K562 (cell line): ENCODE measurements around the gene MCM6. TPM values are rescaled to one million over a fixed set of nuclear protein-coding genes. Genes with fewer than 3 reads are reported as not detected.

Experiments
- ILF3 ChIP-seq: fragments of 450-650 bp; IDR thresholded peaks from 2 replicates; pipeline ENCODE4 v1.6.1; 2018; ENCODE audit warnings: antibody characterized with exemption, mild to moderate bottlenecking, moderate library complexity, borderline replicate concordance
- NFIX ChIP-seq: fragments of 250-450 bp; sonication (Bioruptor Pico); IDR thresholded peaks from 2 replicates; pipeline ENCODE4 v1.4.0; 2020; ENCODE audit warnings: low read depth, mild to moderate bottlenecking, moderate library complexity
- PHF21A ChIP-seq: fragments of 450-650 bp; IDR thresholded peaks from 2 replicates; pipeline ENCODE4 v1.6.1; 2017; ENCODE audit warnings: low read depth, borderline replicate concordance
- POLR2B ChIP-seq: fragments of 450-650 bp; IDR thresholded peaks from 2 replicates; pipeline ENCODE4 v1.6.1; 2018; ENCODE audit warnings: low read depth; ENCODE audit not compliant: partially characterized antibody
- PPARD ChIP-seq: fragments of 250-450 bp; sonication (Bioruptor Pico); IDR thresholded peaks from 2 replicates; pipeline ENCODE4 v1.8.0; 2022; ENCODE audit warnings: inconsistent platforms, mild to moderate bottlenecking, moderate library complexity
- PYGO2 ChIP-seq: fragments of 450-650 bp; IDR thresholded peaks from 2 replicates; pipeline ENCODE4 v1.6.1; 2016; ENCODE audit warnings: mild to moderate bottlenecking, missing genetic modification characterization, moderate library complexity, missing compliant biosample characterization
- SIRT6 ChIP-seq: IDR thresholded peaks from one replicate; pipeline ENCODE4 v1.6.1; 2012; ENCODE audit warnings: low read depth, mild to moderate bottlenecking, control low read depth, inconsistent platforms, low read length, moderate library complexity
- SMAD4 ChIP-seq: fragments of 250-450 bp; sonication (Bioruptor Pico); conservative IDR thresholded peaks from 2 replicates; pipeline ENCODE4 v1.8.0; 2021; ENCODE audit warnings: inconsistent platforms, mild to moderate bottlenecking, moderate library complexity
- THRA ChIP-seq: fragments of 450-650 bp; IDR thresholded peaks from 2 replicates; pipeline ENCODE4 v1.6.1; 2017; ENCODE audit warnings: mild to moderate bottlenecking, moderate library complexity
- ZBTB26 ChIP-seq: fragments of 450-650 bp; formaldehyde crosslinking; IDR thresholded peaks from 2 replicates; pipeline ENCODE4 v1.4.0; 2022; ENCODE audit warnings: missing genetic modification characterization
- ZFPM2 ChIP-seq: fragments of 250-450 bp; sonication (Bioruptor Pico); IDR thresholded peaks from 2 replicates; pipeline ENCODE4 v1.5.1; 2022; ENCODE audit warnings: mild to moderate bottlenecking
- ZNF592 ChIP-seq: fragments of 450-650 bp; IDR thresholded peaks from 2 replicates; pipeline ENCODE4 v1.6.1; 2017; ENCODE audit warnings: antibody characterized with exemption, mild to moderate bottlenecking
- ZNF695 ChIP-seq: fragments of 450-650 bp; formaldehyde crosslinking; IDR thresholded peaks from 2 replicates; pipeline ENCODE4 v1.4.0; 2020; ENCODE audit warnings: mild to moderate bottlenecking, moderate library complexity
- ZNF76 ChIP-seq: fragments of 250-450 bp; sonication (Bioruptor Pico); IDR thresholded peaks from 2 replicates; pipeline ENCODE4 v1.4.0; 2020; ENCODE audit warnings: mild to moderate bottlenecking, moderate library complexity, borderline replicate concordance
- polyA plus RNA-seq, 8 experiments: library from polyadenylated mRNA; depleted of rRNA in 4 of 8; stranded (reverse) in 5 of 8; unstranded in 3 of 8; fragments of >200 nt; fragmentation: Nextera tagmentation in 2 of 8; fragmentation: Illumina TruSeq in 1 of 8; extraction: Ambion mirVana in 2 of 8; extraction: Trizol in 1 of 8; gene quantifications; 2 replicates each; pipeline versions ENCODE4 v1.2.1 to v1.2.3, GENCODE V29; 2011 to 2014; ENCODE audit warnings: inconsistent platforms in 1 of 8, missing spikeins in 1 of 8
- total RNA-seq, 7 experiments: library from RNA; depleted of rRNA in 6 of 7; stranded (reverse); fragments of >200 nt in 6 of 7; fragmentation: Illumina TruSeq in 2 of 7; extraction: Trizol in 2 of 7; gene quantifications; 2 replicates each; pipeline versions ENCODE4 v1.2.1 to v1.2.3, GENCODE V29; 2011 to 2021; ENCODE audit warnings: low replicate concordance in 1 of 7

Gene MCM6
- total and polyA plus RNA-seq, 9 of the 15 experiments (the other 6 are each of a cell fraction or from before 2014, with no cell fraction given): 42.6 to 133 (median 82.4) TPM

- TF ChIP-seq ZNF592: no peak
- TF ChIP-seq SMAD4 (CRISPR knock-in tag): peak; percentile 48
- no peak for TF ChIP-seq PYGO2
- TF ChIP-seq SIRT6: no peak
- no peak for TF ChIP-seq ZBTB26 (CRISPR knock-in tag)
- TF ChIP-seq ZNF76 (CRISPR knock-in tag): no peak
- TF ChIP-seq PPARD (CRISPR knock-in tag): no peak
- TF ChIP-seq ZNF695 (CRISPR knock-in tag): no peak
- no peak for TF ChIP-seq PHF21A
- no peak for TF ChIP-seq POLR2B
- no peak for TF ChIP-seq NFIX (CRISPR knock-in tag)
- TF ChIP-seq ZFPM2 (CRISPR knock-in tag): no peak
- TF ChIP-seq ILF3: no peak
- no peak for TF ChIP-seq THRA
Measured at GRCh38 chr2:135876066-135876711, at the start of gene MCM6 (continued).
